GM18526 (cell line): Measurements from ENCODE around the gene RAB35.

ENCODE experiments used
- POLR2A ChIP-seq: IDR thresholded peaks from 3 replicates; pipeline ENCODE4 v1.6.1; 2011; ENCODE audit not compliant: insufficient read length; ENCODE audit errors: extremely low read depth

The RAB35 gene

GRCh38 chr12:120117961-120118320 is 1.4 kb upstream of the RAB35 start:
- no peak for TF ChIP-seq POLR2A

DNA sequence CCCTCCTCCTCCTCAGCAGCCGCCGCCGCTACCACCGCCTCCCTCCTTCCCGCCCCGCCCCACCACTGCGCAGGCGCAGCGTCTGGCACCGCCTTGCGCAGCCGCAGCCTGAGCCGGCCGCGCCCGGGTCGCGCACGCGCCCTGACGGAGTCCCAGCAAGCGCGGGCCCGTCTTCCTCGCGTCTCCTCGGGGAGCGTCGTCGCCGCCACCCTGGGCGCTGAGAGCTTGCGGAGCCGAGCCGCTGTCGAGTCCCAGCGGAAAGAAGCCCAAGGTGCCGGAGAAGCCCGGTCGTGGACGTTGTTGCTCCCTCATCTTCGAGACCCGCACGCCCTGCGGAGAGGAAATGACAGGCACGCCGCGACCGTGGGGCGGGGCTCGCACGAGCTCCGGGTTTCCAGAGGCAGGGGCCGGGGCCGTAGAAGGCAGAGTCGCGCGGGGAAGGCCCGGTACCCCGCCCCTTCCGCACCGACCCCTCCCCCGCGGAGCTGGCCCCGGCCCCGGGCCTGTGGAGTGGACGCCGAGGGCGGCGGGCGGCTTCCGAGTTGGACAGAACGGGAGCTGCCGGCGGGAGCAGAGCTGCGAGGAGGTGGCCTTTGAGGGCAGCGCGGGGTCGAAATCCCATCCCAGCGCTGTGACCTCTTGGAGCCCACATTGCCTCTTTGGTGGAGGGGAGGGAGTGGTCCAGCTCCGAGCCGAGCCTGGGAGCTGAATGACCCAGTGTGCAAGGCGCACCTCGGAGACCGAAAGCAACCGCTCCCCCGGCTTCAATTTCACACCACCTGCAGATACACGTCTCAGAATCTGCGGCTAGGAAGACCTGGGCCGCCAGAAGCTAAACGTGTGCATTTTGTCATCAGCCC is 469 bp upstream of the RAB35 start:
- peak; percentile 83 for TF ChIP-seq POLR2A

DNA sequence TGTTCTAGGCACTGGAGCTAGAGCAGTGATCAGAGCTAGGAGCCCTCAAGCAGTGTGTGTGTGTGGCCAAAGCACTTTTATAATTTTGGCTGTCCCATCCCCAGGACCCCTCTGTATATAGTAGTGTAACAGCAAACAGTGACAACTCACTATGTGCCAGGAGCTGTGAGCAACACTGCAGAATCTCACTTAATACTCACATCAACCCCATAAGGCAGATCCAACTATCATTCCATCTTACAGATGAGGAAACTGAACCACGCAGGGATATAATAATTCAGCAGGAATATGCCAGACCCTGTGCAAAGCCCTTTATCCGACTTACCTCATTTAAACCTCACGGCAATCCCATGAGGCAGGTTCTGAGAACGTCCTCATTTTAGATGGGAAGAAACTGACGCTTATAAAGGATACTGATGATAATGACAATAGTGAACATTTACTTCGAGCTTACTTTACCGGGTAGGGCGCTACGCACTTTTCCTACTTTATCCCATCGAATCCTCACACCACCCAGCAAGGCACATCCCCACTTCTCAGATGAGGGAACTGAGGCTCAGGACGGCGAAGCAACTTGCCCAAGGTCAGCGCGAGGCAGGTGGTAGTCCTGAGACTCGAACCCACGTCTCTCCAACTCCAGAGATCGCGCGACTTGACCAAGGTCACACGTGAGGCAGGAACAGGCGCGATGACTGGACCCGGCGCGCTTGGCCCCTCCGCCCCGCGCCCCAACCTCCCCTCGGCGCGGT is 687 bp downstream of the RAB35 start:
- no peak for TF ChIP-seq POLR2A

GRCh38 chr12:120115066-120115465 is 1.5 kb downstream of the RAB35 start:
- no peak for TF ChIP-seq POLR2A

DNA sequence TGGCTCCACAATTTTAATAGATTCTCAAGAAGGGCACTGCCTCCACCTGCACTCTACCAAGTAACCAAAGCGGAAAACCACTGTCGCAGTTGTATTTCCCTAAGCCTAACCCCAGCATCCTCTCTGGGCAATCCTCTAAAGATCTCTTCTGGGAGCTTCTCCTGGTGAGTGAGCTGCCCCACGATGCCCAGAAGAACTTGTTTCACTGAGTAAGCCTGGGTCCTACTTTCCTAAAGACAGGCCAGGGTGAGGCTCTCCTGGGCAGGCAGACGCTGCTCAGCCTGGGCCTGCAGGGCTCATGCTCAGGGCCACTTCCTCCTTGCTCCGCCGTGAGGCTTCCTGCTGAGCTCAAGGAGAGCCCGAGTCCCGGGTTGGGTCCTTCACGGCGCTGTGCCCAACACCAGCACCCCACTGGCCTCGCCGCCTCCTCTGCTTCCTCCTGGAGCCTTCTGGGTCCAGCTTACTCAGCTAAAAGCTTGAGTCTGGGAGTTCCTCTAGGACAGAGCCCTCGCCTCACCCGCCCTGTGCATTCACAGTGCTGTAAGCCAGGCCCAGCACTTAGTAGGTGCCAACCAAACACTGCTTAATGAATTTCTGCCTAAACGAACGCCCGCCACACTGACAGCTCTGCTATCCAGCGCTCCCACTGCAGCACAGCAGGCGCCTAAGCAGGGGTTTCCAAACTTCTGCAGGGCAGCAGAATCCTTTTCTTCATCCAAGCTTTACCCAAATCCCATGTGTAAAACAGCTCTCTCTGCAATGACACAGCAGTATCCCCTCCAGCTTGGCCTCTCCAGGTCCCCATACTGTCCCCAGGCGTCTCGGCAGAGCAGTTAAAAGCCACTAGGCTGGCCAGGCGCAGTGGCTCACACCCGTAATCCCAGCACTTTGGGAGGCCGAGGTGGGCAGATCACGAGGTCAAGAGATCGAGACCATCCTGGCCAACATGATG is 5.7 kb downstream of the RAB35 start:
- TF ChIP-seq POLR2A = no peak

- no peak for TF ChIP-seq POLR2A
These were observed 6.8 kb downstream of the RAB35 start for GRCh38 chr12:120109570-120110267.

DNA sequence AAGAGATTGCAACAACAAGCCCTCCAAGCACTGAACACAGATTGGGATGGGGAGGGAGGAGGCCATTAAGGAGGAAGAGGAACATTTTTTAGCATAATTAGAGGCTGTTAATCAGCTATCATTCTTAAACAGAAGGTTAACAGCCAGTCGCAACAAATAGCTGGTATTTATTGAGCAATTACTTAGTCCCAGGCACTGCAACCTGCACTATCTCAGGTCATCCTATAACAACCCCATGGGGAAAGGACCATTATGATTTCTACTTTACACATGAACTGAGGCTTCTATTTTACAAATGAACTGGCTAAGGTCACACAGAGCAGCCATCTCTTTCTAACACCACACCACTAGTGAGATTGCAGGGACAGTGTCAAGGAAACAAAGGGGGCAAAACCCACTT is 10.4 kb downstream of the RAB35 start:
- TF ChIP-seq POLR2A = no peak

DNA sequence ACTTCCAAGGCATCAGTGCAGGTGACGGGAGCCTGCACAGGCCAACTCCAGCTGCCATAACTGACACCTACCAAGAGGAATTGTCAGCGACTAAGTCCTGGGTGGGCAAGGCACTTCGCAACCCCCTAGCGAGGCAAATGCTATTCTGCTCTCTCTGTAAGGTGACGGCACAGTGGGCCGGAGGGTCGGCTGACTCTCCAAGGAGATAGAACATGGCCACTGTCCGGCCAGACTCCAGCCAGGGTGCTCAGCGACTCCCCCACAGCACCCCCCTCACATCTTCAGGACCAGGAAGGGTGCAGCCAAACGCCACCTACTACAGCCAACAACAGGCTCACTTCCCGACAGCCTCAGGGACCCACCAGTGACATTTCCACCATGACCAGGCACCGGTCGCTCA is 13.2 kb downstream of the RAB35 start:
- TF ChIP-seq POLR2A = no peak

DNA sequence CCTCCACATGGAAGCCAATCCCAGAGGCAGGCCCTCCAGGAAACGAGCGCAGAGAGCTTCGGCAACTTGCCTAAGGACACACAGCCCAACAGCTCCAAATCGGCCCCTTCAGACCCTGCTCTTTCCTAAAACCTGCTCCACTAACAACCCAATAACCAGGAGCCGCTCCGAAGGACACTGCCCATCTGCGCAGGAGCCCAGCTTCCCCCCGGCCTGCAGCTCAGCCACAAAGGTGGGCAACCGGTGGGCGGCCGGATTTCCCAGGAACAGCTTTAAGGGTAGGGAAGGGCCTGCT is 13.6 kb downstream of the RAB35 start:
- no peak for TF ChIP-seq POLR2A

GRCh38 chr12:120102189-120103043 is 14.1 kb downstream of the RAB35 start:
- TF ChIP-seq POLR2A = no peak

DNA sequence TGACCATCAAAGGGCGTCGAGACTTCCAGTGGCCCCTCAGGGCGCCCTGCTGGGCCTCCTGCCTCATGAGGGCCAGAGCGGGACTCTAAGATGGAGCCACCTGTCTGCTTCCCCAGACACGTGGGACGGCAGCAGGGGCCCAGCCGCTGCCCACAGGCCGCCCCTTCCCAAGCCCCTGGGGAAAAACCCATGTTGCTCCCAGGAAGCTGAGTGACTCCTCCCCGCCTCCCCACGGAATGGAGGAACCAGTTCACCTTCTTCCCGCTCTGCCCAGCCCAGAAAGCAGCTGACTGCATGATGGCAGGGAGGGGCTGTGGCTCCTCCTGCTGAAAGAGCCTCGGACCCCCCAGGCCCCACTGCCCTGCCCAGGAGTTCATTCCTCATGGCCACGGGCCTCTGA is 14.9 kb downstream of the RAB35 start:
- TF ChIP-seq POLR2A = no peak

GRCh38 chr12:120101182-120101581 is 15.4 kb downstream of the RAB35 start:
- TF ChIP-seq POLR2A = no peak

DNA sequence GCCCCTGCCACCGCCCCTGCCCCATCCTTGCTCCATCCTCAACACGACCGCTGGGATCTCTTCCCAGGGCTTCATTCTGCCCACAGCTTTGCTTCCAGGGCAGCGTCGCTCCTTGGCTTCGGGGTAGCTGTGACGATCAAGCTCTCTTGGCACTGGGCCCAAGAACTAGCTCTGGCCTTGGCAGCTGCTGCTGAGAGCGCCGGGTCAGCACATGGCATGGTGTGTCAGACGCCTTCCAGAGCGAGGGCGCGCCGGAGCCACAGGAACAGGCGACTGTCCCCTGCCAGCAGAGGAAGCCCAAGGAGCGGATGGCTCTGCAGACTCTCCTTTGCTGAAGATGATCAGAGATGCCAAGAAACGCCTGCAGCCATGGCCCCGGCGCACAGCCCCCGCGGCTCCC is 15.9 kb downstream of the RAB35 start:
- no peak for TF ChIP-seq POLR2A

GRCh38 chr12:120099738-120100137 is 16.8 kb downstream of the RAB35 start:
- TF ChIP-seq POLR2A = no peak
